Tibial nerve (tissue), 3 donors: ENCODE results near the gene ZC3H12C.
"Not testable (repeated sequence)": the region's sequence is repeated elsewhere in the genome, so short reads cannot be mapped to it uniquely, and the experiment has no call there.

ENCODE experiments used
- CTCF ChIP-seq, 5 experiments: fragments of 200-600 bp in 3 of 5; fragments of 450-650 bp in 2 of 5; sonication (generic) in 3 of 5; IDR thresholded peaks; one replicate each; pipeline ENCODE4 v1.5.1; 2016 to 2019; ENCODE audit warnings: antibody characterized with exemption in 5 of 5, mild to moderate bottlenecking in 3 of 5, moderate library complexity in 2 of 5
- POLR2A ChIP-seq, 2 donors: fragments of 450-650 bp; IDR thresholded peaks; one replicate each; pipeline ENCODE4 v1.6.1; 2017; ENCODE audit warnings: antibody characterized with exemption in 2 of 2, mild to moderate bottlenecking in 2 of 2, moderate library complexity in 2 of 2

DNA sequence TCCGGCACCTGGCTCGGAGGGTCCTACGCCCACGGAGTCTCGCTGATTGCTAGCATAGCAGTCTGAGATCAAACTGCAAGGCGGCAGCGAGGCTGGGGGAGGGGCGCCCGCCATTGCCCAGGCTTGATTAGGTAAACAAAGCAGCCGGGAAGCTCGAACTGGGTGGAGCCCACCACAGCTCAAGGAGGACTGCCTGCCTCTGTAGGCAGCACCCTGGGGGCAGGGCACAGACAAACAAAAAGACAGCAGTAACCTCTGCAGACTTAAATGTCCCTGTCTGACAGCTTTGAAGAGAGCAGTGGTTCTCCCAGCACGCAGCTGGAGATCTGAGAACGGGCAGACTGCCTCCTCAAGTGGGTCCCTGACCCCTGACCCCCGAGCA lies 116.1 kb downstream of the ZC3H12C start:
- not testable (repeated sequence) for TF ChIP-seq CTCF, POLR2A (IDR thresholded peaks at IDR 0.05)
